Ishikawa (cell line): Measurements from ENCODE around the gene ORM1.

ENCODE experiments used
- CEBPB ChIP-seq: IDR thresholded peaks from 2 replicates; pipeline ENCODE4 v1.6.1; 2012
- CREB1 ChIP-seq: IDR thresholded peaks from 2 replicates; pipeline ENCODE4 v1.6.1; 2012; ENCODE audit warnings: low read depth
- EGR1 ChIP-seq: IDR thresholded peaks from 2 replicates; pipeline ENCODE4 v1.6.1; 2012
- EP300 ChIP-seq: IDR thresholded peaks from 2 replicates; pipeline ENCODE4 v1.6.1; 2012; ENCODE audit warnings: borderline replicate concordance
- FOXM1 ChIP-seq: IDR thresholded peaks from 2 replicates; pipeline ENCODE4 v1.6.1; 2012; ENCODE audit warnings: low read depth, borderline replicate concordance
- MAX ChIP-seq: IDR thresholded peaks from 2 replicates; pipeline ENCODE4 v1.6.1; 2012
- NFIC ChIP-seq: IDR thresholded peaks from 2 replicates; pipeline ENCODE4 v1.6.1; 2012
- RAD21 ChIP-seq: IDR thresholded peaks from 2 replicates; pipeline ENCODE4 v1.6.1; 2012; ENCODE audit warnings: low read depth
- REST ChIP-seq: IDR thresholded peaks from 2 replicates; pipeline ENCODE4 v1.6.1; 2012; ENCODE audit warnings: low read depth, mild to moderate bottlenecking
- TAF1 ChIP-seq: IDR thresholded peaks from 2 replicates; pipeline ENCODE4 v1.6.1; 2012; ENCODE audit warnings: low read depth, mild to moderate bottlenecking
- TCF12 ChIP-seq: IDR thresholded peaks from 2 replicates; pipeline ENCODE4 v1.6.1; 2012; ENCODE audit warnings: low read depth
- TEAD4 ChIP-seq: IDR thresholded peaks from 2 replicates; pipeline ENCODE4 v1.6.1; 2012
- USF1 ChIP-seq: IDR thresholded peaks from 2 replicates; pipeline ENCODE4 v1.6.1; 2012
- YY1 ChIP-seq: IDR thresholded peaks from 2 replicates; pipeline ENCODE4 v1.6.1; 2012; ENCODE audit warnings: low read depth
- ZBTB7A ChIP-seq: IDR thresholded peaks from 2 replicates; pipeline ENCODE4 v1.6.1; 2012; ENCODE audit warnings: low read depth

Gene ORM1

DNA sequence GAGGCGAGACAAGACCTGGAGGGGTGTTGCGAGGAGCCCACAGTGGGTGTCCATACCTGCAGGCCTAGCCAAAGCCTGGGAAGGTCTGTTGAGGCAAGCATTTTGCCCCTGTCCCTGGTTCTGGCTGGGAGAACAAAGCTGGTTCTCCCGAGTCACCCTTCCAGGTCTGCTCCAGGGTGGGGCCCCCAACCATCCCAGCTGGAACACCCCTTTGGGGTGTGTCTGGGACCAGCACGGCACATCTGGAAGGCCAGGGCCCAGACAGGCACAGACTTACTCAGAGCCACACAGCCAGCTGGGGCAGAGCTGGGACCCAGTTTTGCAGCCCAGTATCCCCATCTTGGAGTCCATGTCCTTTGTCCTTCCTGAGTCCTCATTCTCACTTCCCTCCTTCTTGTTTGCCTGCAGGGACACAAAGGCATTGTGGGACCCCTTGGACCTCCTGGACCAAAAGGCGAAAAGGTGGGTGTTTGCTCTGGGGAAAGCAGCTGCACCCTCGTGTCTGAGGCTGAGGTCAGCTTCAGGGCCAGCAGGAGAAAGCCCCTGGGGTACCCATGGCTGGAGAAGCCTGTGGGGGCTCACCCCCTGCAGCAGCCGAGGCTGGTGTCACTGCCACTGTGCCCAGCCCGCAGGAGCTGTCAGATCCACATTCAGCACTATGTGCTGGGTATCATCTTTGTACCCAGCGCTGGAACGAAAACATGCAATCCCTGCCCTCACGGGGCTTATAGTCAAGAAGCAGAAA is 38.4 kb upstream of the ORM1 start:
- no peak for TF ChIP-seq USF1
- no peak for TF ChIP-seq EP300
- no peak for TF ChIP-seq CREB1
- TF ChIP-seq NFIC: no peak
- no peak for TF ChIP-seq ZBTB7A
- TF ChIP-seq TCF12: no peak
- no peak for TF ChIP-seq FOXM1
- TF ChIP-seq EGR1: no peak
- no peak for TF ChIP-seq RAD21
- TF ChIP-seq TEAD4: no peak
- TF ChIP-seq YY1: no peak
- TF ChIP-seq REST: no peak
- no peak for TF ChIP-seq TAF1
- no peak for TF ChIP-seq MAX
- no peak for TF ChIP-seq CEBPB

DNA sequence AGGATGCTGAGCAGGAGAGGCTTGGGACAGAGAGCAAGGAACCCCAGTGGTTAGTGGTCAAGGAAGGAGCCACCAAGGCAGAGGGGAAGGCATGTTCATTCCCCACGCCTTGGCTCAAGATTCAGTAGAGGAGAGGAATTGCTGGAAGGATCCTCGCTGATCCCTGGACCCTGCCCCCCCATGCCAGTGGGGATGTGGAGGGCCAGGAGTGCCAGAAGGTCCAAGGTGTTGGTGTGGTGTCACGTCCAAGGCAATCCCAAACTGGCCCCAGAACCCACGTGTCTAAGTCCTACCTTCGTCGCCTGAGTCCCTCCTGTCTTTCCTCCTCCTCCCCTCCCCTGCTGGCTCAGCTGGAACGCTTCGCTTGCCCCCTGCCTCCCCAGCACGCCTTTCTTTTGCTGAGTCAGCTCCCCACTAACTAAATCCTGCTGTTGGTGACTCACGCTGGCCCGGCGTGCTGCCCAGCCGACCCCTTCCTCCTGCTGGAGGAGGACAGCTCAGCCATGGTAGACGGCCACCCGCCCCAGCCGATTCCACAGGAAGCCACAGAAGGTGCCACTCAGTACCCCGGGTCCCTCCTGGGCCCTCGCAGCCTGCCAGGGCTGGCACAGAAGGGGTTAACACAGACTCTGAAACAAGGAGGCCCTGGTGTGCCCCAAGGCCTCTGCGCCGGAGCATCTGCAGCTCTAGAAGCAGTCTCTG is 37.6 kb upstream of the ORM1 start:
- no peak for TF ChIP-seq CEBPB
- no peak for TF ChIP-seq YY1
- no peak for TF ChIP-seq NFIC
- TF ChIP-seq FOXM1: no peak
- TF ChIP-seq CREB1: no peak
- no peak for TF ChIP-seq EP300
- no peak for TF ChIP-seq USF1
- TF ChIP-seq TAF1: no peak
- TF ChIP-seq ZBTB7A: no peak
- TF ChIP-seq EGR1: no peak

GRCh38 chr9:114286146-114286679 is 36.7 kb upstream of the ORM1 start:
- TF ChIP-seq EGR1 (no peak), USF1 (no peak), MAX (no peak), FOXM1 (no peak), CEBPB (no peak), RAD21 (no peak), TEAD4 (no peak), EP300 (no peak)

DNA sequence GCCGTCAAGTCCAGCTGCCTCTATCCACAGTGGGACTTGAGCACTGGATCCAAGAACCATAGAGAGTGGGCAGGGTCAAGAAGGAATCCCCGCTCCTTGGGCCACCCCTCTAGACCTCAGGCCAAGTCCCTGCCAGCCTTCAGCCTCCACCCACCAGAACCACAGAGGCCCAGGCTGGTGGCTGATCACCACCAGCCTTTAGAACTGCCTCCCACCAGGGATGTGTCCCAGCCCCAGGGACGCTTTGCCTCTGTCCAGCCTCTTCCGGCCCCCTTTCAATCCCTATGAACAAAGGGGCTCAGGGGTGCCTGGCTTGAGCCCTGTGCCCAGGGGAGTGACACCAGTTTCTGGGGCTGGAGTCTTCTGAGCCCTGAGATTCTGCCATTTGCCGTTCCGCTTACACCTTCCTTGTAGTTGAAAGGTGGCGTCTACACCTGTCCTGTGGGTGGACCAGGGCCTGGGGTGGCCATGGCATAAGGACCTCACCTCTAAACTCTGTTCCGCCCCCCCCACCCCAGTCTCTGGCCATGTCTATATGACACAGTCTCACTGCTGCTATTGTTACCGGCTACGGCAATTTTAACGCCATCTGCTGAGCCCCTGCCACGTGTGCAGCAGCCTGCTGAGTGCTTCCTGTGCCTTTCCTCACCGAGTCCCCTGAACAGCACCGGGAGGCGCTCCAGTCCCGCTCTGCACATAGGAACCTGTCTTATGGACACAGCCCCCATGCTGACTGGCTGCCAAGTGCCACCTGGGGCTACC is 35.7 kb upstream of the ORM1 start:
- no peak for TF ChIP-seq TAF1
- no peak for TF ChIP-seq REST
- no peak for TF ChIP-seq NFIC
- no peak for TF ChIP-seq USF1
- TF ChIP-seq RAD21: no peak
- no peak for TF ChIP-seq ZBTB7A
- no peak for TF ChIP-seq TEAD4
- no peak for TF ChIP-seq MAX
